Measurements from ENCODE around the gene PTAR1. TPM values are rescaled to one million over a fixed set of nuclear protein-coding genes. Genes with fewer than 3 reads are reported as not detected.
A peak's percentile ranks its signal among the peaks of the same experiment; 100 is the strongest.

PTAR1 gene
- total RNA-seq, 1 donor from 2014 or later = 46.4 TPM

DNA sequence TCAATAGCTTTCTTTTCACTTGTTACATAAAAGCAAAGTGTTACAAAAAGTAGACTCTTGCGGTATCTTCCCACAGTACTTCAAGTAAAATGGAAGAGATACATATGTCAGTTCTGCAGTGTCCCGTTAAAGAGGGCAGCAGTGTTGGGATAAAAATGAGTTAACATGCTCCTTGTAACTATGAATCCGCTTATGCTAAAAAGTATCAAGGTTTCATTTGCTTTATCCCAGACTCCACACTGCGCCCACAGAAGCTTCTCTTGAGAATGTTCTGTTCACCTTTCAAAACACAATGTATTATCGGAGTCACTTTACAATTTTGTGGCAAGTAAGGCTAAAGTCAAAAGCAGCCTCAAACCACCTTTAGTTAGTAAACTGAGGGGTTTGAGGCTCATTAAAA, 790 bp downstream of the PTAR1 start:
- Histone ChIP-seq H3K36me3 (no peaks in the 10 kb centered on the region), H3K27me3 (ENCODE audit: low read depth) (no peaks in the 10 kb centered on the region), H3K27ac (peak overlapping the region; percentile 96), H3K4me3 (peak overlapping the region; percentile 85), H3K9me3 (no peaks in the 10 kb centered on the region), H3K4me1 (peaks cover 27% of the 10 kb centered on the region)
- DNase-seq = no peak
- TF ChIP-seq, protein P1, sequence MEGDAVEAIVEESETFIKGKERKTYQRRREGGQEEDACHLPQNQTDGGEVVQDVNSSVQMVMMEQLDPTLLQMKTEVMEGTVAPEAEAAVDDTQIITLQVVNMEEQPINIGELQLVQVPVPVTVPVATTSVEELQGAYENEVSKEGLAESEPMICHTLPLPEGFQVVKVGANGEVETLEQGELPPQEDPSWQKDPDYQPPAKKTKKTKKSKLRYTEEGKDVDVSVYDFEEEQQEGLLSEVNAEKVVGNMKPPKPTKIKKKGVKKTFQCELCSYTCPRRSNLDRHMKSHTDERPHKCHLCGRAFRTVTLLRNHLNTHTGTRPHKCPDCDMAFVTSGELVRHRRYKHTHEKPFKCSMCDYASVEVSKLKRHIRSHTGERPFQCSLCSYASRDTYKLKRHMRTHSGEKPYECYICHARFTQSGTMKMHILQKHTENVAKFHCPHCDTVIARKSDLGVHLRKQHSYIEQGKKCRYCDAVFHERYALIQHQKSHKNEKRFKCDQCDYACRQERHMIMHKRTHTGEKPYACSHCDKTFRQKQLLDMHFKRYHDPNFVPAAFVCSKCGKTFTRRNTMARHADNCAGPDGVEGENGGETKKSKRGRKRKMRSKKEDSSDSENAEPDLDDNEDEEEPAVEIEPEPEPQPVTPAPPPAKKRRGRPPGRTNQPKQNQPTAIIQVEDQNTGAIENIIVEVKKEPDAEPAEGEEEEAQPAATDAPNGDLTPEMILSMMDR (IDR thresholded peaks at IDR 0.05) = no peak
- ATAC-seq = peak in 1 of 2 donors; percentile 1
- intact Hi-C loops (cut with DNase I) = no loop called here

DNA sequence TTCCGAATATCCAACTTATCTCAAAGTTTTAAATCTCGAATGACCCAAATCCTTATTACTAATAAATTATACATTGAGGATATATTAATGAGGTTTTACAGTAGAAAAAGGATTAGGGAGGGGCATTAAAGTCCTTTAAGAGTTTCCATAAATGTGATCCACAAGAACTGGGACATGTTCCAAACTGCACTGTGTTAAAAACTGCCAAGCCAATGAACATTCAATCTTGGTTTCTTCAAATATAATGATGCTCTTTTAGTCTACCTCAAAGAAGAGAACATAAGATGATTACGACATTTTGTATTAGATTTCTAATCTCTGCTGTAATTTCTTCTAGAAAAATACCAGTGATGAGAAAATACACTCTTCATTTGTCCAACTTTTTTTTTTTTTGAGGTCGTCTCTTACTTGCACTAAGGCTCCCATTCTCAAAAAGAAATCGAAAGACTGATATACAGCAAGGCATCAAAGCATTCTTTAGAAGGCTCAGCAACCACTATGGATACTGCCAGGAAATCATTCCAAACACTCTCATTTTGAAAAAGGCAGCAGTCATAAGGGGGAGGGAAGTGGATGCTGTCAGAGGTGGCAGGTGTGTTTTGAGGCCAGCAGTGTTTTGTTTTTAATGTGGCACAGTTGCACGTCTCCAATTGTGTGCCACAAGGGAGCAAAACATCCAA, 1.7 kb downstream of the PTAR1 start:
- Histone ChIP-seq H3K4me1 (peaks cover 27% of the 10 kb centered on the region), H3K27ac (no peak overlapping the region), H3K36me3 (no peaks in the 10 kb centered on the region), H3K9me3 (no peaks in the 10 kb centered on the region), H3K4me3 (peak overlapping the region; percentile 85), H3K27me3 (ENCODE audit: low read depth) (no peaks in the 10 kb centered on the region)
- TF ChIP-seq, protein P1 (IDR thresholded peaks at IDR 0.05) = no peak
- intact Hi-C loops (cut with DNase I) = no loop called here
- DNase-seq = no peak
- no peak for ATAC-seq

DNA sequence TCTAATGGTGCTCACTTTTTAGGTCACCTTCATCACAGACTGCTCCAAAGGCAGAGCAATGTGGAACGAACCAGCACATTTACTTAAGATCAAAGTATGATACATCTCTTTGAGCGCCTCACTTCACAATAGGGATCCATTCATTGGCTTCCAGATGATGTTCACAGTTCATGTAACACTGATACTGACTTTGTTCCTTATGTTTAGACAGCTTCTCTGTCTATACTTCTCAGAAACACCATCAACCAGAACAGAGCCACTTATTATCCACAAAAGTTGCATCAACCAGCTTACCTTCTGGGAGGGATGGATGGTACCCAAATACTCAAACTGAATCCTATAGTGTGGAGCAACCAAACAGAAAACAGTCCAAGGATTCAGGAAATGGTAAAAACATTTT, 4.6 kb downstream of the PTAR1 start:
- Histone ChIP-seq H3K9me3 (no peaks in the 10 kb centered on the region), H3K4me3 (no peak overlapping the region), H3K27ac (no peak overlapping the region), H3K36me3 (peaks cover 2% of the 10 kb centered on the region), H3K4me1 (peaks cover 27% of the 10 kb centered on the region), H3K27me3 (ENCODE audit: low read depth) (no peaks in the 10 kb centered on the region)
- intact Hi-C loops (cut with DNase I) = no loop called here
- DNase-seq (no peak), ATAC-seq (no peak)
- TF ChIP-seq, protein P1 (IDR thresholded peaks at IDR 0.05) = no peak

DNA sequence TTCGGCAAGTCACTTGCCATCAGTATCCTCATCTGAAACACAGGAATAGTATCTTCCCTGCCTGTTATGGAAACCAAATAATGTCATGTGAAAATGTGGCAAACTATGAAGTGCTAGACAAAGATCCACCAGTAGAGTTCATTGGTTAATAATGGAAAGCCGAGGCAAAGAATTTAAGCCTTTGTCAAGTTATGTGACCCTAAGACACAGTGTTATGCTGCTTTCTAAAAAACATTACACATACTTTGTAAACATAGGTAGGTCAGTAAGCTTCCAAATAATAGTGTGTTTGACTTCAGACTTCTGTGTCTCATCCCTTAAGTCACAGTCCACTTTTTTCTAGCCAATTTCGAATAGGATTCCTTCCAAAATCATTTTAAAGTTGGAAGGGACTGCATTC, 6.0 kb downstream of the PTAR1 start:
- DNase-seq (no peak), ATAC-seq (no peak)
- Histone ChIP-seq H3K4me1 (peaks cover 25% of the 10 kb centered on the region), H3K27me3 (ENCODE audit: low read depth) (no peaks in the 10 kb centered on the region), H3K9me3 (no peaks in the 10 kb centered on the region), H3K27ac (no peak overlapping the region), H3K4me3 (no peak overlapping the region), H3K36me3 (peaks cover 16% of the 10 kb centered on the region)
- TF ChIP-seq, protein P1 (IDR thresholded peaks at IDR 0.05) = no peak
- intact Hi-C loops (cut with DNase I) = no loop called here

DNA sequence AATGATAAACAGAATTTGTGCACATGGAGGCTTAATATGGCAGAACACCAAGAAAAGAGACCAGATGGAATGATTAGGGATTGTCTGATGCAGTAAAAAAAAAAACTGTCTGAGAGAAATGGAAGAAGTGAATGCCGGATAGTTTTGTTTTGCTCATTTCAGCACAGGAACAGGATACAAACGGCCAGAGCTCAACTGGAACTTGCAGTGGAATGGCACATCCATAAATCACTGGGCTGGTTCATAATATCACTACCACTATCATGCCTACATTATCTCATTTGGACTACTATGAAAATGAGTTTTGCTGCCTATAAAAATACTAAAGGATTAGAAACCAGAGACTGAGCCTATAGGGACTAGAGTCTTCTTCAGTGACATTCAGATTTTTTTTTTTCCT, 9.7 kb downstream of the PTAR1 start:
- intact Hi-C loops (cut with DNase I) = no loop called here
- H3K36me3 ChIP-seq = peaks cover 38% of the 10 kb centered on the region

More for the DNA sequence above, 9.7 kb downstream of the PTAR1 start:
- DNase-seq = no peak
- H3K4me1 ChIP-seq = peaks cover 14% of the 10 kb centered on the region
- H3K27ac ChIP-seq = no peak overlapping the region
- no peak for ATAC-seq
- no peak overlapping the region for H3K4me3 ChIP-seq
- TF ChIP-seq, protein P1 (IDR thresholded peaks at IDR 0.05) = no peak
- H3K9me3 ChIP-seq = no peaks in the 10 kb centered on the region
- no peaks in the 10 kb centered on the region for H3K27me3 ChIP-seq (ENCODE audit: low read depth)
